ENCODE data around the gene EME2. TPM values are rescaled to one million over a fixed set of nuclear protein-coding genes. Genes with fewer than 3 reads are reported as not detected.
A peak's percentile ranks its signal among the peaks of the same experiment; 100 is the strongest.

EME2 gene
- total and polyA plus RNA-seq, 2 of the 13 experiments (the other 11 are each of a cell fraction or from before 2014, with no cell fraction given): 4.4 to 7.6 TPM

DNA sequence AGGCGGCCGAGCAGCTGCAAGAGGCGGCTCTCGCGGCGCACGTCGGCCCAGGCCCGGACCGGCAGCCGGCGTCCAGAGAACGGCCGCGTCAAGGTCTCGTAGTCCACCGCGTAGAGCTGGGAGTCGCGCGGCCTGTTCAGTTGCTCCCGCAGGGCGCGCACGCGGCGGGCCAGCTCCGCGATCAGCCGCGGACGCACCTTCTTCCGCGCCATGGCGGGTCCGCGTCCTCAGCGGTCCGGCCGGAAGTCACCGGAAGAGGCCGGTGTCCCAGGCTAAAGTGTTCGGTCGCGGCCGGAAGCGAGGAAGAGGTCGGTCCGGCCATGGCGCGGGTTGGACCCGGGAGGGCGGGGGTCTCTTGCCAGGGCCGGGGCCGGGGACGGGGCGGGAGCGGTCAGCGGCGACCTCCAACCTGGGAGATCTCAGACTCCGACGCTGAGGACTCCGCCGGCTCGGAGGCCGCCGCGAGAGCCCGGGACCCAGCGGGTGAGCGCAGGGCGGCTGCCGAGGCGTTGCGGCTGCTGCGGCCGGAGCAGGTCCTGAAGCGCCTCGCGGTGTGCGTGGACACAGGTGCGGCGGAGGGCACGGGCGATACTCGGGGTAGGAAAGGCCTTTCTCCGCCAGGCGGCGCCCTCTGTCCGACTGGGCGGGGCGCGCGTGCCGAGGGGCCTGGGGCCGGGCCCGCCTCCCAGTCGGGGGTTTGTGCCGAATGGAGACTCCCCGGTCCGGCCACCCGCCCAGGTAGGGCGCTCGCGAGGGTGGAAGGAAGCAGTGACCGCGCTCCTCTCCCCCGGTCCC lies 495 bp downstream of the EME2 start, which contains the start of gene MRPS34 (continued):
- TF ChIP-seq, protein P1, sequence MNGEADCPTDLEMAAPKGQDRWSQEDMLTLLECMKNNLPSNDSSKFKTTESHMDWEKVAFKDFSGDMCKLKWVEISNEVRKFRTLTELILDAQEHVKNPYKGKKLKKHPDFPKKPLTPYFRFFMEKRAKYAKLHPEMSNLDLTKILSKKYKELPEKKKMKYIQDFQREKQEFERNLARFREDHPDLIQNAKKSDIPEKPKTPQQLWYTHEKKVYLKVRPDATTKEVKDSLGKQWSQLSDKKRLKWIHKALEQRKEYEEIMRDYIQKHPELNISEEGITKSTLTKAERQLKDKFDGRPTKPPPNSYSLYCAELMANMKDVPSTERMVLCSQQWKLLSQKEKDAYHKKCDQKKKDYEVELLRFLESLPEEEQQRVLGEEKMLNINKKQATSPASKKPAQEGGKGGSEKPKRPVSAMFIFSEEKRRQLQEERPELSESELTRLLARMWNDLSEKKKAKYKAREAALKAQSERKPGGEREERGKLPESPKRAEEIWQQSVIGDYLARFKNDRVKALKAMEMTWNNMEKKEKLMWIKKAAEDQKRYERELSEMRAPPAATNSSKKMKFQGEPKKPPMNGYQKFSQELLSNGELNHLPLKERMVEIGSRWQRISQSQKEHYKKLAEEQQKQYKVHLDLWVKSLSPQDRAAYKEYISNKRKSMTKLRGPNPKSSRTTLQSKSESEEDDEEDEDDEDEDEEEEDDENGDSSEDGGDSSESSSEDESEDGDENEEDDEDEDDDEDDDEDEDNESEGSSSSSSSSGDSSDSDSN (CRISPR knock-in tag; IDR thresholded peaks at IDR 0.05): peak; percentile 98
- peak; percentile 94 for TF ChIP-seq REPIN1 (CRISPR knock-in tag; IDR thresholded peaks at IDR 0.05; ENCODE audit: borderline replicate concordance, low read depth)
- peak; percentile 78 for TF ChIP-seq ZNF232 (CRISPR knock-in tag; IDR thresholded peaks at IDR 0.05; ENCODE audit: borderline replicate concordance)
- no peak for TF ChIP-seq CAMTA2 (CRISPR knock-in tag; IDR thresholded peaks at IDR 0.05; ENCODE audit: borderline replicate concordance)
- TF ChIP-seq, protein P2, sequence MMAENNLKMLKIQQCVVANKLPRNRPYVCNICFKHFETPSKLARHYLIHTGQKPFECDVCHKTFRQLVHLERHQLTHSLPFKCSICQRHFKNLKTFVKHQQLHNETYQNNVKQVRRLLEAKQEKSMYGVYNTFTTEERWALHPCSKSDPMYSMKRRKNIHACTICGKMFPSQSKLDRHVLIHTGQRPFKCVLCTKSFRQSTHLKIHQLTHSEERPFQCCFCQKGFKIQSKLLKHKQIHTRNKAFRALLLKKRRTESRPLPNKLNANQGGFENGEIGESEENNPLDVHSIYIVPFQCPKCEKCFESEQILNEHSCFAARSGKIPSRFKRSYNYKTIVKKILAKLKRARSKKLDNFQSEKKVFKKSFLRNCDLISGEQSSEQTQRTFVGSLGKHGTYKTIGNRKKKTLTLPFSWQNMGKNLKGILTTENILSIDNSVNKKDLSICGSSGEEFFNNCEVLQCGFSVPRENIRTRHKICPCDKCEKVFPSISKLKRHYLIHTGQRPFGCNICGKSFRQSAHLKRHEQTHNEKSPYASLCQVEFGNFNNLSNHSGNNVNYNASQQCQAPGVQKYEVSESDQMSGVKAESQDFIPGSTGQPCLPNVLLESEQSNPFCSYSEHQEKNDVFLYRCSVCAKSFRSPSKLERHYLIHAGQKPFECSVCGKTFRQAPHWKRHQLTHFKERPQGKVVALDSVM (CRISPR knock-in tag; IDR thresholded peaks at IDR 0.05): peak; percentile 9
- no peak; the same call in 1 of the 2 replicates for TF ChIP-seq ZNF737 (CRISPR knock-in tag; IDR thresholded peaks at IDR 0.05; ENCODE audit: borderline replicate concordance)
- TF ChIP-seq MAZ (IDR thresholded peaks at IDR 0.05; ENCODE audit: borderline replicate concordance, low read depth, low read length): peak; percentile 79; the same call in 1 of the 2 replicates
- peak; percentile 98 for TF ChIP-seq MAZ (CRISPR knock-in tag; IDR thresholded peaks at IDR 0.05; ENCODE audit: low read depth)
- peak; percentile 50; the same call in 1 of the 2 replicates for TF ChIP-seq ESRRA (CRISPR knock-in tag; IDR thresholded peaks at IDR 0.05; ENCODE audit: low read depth)
- peak; percentile 60; the same call in 1 of the 2 replicates for TF ChIP-seq SIN3A (IDR thresholded peaks at IDR 0.05; ENCODE audit: borderline replicate concordance, low read depth, low read length)
- TF ChIP-seq, protein P3, sequence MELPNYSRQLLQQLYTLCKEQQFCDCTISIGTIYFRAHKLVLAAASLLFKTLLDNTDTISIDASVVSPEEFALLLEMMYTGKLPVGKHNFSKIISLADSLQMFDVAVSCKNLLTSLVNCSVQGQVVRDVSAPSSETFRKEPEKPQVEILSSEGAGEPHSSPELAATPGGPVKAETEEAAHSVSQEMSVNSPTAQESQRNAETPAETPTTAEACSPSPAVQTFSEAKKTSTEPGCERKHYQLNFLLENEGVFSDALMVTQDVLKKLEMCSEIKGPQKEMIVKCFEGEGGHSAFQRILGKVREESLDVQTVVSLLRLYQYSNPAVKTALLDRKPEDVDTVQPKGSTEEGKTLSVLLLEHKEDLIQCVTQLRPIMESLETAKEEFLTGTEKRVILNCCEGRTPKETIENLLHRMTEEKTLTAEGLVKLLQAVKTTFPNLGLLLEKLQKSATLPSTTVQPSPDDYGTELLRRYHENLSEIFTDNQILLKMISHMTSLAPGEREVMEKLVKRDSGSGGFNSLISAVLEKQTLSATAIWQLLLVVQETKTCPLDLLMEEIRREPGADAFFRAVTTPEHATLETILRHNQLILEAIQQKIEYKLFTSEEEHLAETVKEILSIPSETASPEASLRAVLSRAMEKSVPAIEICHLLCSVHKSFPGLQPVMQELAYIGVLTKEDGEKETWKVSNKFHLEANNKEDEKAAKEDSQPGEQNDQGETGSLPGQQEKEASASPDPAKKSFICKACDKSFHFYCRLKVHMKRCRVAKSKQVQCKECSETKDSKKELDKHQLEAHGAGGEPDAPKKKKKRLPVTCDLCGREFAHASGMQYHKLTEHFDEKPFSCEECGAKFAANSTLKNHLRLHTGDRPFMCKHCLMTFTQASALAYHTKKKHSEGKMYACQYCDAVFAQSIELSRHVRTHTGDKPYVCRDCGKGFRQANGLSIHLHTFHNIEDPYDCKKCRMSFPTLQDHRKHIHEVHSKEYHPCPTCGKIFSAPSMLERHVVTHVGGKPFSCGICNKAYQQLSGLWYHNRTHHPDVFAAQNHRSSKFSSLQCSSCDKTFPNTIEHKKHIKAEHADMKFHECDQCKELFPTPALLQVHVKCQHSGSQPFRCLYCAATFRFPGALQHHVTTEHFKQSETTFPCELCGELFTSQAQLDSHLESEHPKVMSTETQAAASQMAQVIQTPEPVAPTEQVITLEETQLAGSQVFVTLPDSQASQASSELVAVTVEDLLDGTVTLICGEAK (IDR thresholded peaks at IDR 0.05): peak; percentile 93
- TF ChIP-seq, protein P3 (CRISPR knock-in tag; IDR thresholded peaks at IDR 0.05): peak; percentile 44; the same call in 1 of the 2 replicates
- no peak; the same call in 1 of the 2 replicates for TF ChIP-seq SRY (CRISPR knock-in tag; IDR thresholded peaks at IDR 0.05)
- TF ChIP-seq RNF2 (conservative IDR thresholded peaks at IDR 0.05; ENCODE audit: low read depth): peak; percentile 94

All from HepG2 (cell line).